Left renal pelvis (tissue), 4 donors: ENCODE measurements around the gene F11R. TPM values are rescaled to one million over a fixed set of nuclear protein-coding genes. Genes with fewer than 3 reads are reported as not detected.
A peak's percentile ranks its signal among the peaks of the same experiment; 100 is the strongest.
"Not testable (repeated sequence)": the region's sequence is repeated elsewhere in the genome, so short reads cannot be mapped to it uniquely, and the experiment has no call there.

Experiments
- DNase-seq, 4 donors: peaks; one replicate each; pipeline ENCODE4 v3.0.0-alpha.2; 2013; ENCODE audit warnings: low read depth in 4 of 4, low spot score in 3 of 4
- polyA plus RNA-seq, 4 donors: library from polyadenylated mRNA; unstranded; fragments of 120-200 nt; gene quantifications; one replicate each; pipeline ENCODE4 v1.2.1, GENCODE V29; 2013; ENCODE audit not compliant: insufficient read length in 4 of 4

F11R gene
- polyA plus RNA-seq, 4 donors: 11.1 to 98.1 (median 85.2) TPM

GRCh38 chr1:161044908-161045735 lies 24.2 kb upstream of the F11R start:
- peak in 2 of 4 donors; percentile 48 to 58 for DNase-seq

- DNase-seq: no peak
Observed at GRCh38 chr1:161044535-161044907, 23.6 kb upstream of the F11R start.

GRCh38 chr1:161039546-161039945 lies 18.6 kb upstream of the F11R start:
- no peak for DNase-seq

- no peak for DNase-seq
Observed at GRCh38 chr1:161039154-161039545, 18.2 kb upstream of the F11R start.

GRCh38 chr1:161038523-161039153 lies 17.7 kb upstream of the F11R start, which contains the start of gene TSTD1:
TSTD1 (minus strand) TSS chr1:161038964; CDS start chr1:161038889, 75 bp downstream.
- DNase-seq: no peak

DNA sequence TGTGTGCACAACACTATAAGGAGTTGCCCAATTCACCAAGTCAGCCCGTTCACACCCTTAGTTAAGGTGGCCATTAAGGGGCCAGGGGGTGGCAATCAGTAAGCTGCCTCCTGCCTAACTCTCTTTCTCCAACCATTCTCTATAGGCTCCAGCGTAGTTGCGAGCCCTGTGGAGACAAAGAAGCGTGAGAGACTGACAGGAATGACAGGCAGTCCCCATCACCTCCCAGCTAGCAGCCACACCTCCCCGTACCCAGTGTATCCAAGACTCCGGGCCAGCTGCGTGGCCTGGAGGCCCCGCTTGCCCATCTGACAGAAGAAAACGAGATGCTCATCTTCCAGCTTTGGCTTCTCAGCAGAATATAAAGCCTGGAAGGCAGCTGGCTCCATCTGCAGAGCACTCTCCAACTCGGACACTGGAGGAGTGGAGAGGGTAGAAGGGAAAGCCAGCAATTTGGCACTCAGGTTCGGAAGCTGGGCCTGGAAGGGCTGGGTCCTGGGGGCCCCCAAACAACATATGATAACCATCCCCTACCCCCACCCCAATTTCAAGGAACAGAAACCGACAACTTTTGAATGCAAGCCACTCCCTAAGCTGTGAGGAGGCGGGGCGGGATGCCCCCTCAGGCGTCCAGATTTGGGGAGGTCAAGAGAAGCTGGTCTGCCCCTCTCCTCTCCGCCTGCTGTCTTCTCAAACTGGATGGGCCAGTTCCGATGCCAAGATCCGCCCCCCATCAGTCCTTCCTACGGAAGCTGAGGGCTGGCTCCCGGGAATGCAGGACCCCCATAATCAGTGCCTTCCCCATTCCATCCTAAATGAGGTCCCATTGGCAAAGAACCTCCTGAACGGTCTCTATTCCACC lies 16.9 kb upstream of the F11R start:
- DNase-seq: no peak

DNA sequence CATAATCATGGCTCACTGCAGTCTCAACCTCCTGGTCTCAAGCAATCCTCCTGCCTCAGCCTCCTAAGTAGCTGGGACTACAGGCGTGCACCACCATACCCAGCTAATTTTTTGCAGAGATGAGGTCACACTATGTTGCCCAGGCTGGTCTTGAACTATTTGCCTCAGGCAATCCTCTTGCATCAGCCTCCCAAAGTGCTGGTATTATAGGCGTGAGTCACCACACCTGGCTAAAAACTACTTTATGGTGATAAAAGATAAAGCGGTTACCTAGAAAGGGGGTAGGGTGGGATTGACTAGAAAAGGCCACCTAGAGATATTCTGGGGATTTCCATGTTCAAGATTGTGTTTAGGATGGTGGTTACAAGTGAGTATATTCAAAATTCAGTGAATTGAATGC lies 12.8 kb upstream of the F11R start:
- DNase-seq: no peak

DNA sequence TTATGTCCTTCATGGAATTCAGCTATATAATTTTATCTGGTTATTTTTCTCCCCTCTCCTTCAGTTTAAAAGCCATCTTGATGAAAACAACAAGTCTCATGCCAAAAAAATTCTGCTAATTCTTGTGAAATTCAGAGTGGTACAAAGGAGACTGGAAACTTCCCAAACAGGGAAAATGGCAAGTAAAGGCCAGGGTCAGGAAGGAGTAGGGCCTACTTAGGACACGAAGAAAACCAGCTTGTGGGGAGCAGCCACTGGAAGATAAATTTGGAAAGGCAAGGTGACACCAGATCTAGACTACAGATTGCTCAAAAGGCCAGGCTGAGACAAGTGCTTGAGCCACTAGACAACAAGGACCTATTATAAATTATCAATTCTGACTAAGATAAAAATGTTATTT lies 11.5 kb upstream of the F11R start:
- DNase-seq: no peak

- no peak for DNase-seq
Observed at GRCh38 chr1:161031874-161032273, 10.9 kb upstream of the F11R start.

DNA sequence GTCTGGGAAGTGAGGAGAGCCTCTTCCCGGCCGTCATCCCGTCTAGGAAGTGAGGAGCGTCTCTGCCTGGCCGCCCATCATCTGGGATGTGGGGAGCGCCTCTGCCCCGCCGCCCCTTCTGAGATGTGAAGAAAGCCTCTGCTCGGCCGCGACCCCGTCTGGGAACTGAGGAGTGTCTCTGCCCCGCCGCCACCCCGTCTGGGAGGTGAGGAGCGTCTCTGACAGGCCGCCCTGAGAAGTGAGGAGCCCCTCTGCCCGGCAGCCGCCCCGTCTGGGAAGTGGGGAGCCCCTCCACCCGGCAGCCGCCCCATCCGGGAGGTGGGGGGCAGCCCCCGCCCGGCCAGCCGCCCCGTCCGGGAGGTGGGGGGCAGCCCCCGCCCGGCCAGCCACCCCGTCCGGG lies 8.5 kb upstream of the F11R start:
- DNase-seq: not testable (repeated sequence)

GRCh38 chr1:161026954-161027353 lies 6.0 kb upstream of the F11R start:
- not testable (repeated sequence) for DNase-seq

DNA sequence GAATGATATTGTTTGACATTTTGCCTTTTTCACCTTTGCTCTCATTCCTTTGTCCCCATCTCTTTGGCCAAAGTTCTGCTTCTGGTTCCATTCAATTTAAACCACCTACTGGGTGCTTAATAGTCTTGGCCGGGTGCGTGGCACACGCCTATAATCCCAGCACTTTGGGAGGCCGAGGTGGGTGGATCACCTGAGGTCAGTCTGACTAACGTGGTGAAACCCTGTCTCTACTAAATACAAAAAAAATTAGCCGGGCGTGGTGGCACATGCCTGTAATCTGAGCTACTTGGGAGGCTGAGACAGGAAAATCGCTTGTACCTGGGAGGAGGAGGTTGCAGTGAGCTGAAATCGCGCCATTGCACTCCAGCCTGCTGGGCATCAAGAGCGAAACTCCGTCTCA lies 1.5 kb upstream of the F11R start:
- DNase-seq: not testable (repeated sequence)

DNA sequence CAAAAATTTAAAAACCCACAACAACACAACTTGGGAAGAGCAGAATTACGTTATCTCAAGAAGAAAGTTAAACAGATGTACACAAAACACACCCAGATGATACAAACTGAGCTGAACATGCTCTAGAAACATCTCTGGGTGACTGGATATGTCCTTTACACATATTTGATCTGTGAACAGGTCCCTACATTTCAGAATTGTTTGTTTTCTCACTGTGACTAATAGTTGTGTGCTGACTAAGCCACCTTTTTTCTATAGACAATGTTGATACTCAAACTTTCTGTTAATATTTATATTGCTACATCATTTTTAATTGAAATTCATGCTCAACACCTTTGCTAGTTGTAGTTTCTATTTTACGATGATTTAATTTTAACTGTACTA lies 1.0 kb upstream of the F11R start:
- no peak for DNase-seq

- DNase-seq: peak in 3 of 4 donors; percentile 73 to 85 (median 79)
Observed at GRCh38 chr1:161021165-161021969, 415 bp upstream of the F11R start.

DNA sequence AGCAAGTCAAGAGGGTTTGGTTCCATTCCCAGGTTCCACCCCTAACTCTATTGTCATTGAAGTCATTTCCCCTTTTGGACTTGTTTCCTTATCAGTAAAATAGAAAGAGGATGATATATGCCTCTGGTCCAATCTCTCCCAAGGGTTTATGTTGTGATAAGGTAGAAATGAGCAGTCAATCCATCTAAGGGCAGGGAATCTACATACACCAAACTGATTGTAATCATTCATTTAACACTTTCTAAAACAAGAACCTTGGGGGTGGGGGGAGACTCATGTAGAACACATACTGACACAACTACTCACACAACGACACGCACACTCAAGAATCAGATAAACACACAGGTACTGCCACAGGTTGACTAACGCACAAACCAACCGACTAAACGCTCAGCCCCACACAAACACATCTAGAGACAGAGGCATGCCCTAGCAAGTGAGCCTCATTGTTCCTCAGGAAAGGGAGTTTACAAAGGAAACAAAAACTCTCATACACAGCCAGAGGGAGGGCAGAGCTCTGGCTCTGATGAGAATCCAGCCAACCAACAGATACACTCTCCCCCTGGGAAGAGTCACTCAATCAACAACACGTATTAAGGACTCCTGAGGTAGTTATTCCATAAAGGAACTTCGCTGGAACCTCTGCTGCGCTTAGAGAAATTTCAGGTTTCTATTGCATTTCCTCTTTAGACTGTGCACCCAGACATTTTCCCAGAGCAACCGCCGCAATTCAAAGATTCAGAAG lies 1.0 kb downstream of the F11R start:
- DNase-seq: no peak

DNA sequence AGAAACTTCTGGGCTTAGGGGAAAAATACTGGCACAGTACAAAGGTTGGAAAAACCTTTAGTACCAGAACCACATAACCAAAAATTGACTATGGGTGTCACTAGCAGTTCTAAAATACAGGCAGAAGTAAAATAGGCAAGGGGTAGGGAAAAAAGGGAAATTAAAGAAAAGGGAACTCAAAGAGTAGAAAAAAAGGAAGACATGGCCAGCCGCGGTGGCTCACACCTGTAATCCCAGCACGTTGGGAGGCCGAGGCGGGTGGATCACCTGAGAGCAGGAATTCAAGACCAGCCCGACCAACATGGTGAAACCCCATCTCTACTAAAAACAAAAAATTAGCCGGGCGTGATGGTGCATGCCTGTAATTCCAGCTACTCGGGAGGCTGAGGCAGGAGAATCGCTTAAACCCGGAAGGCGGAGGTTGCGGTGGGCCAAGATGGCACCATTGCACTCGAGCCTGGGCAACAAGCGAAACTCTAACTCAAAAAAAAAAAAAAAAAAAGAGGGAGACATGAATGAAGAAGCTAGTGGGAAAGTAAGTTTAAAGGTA lies 1.8 kb downstream of the F11R start:
- DNase-seq: not testable (repeated sequence)

DNA sequence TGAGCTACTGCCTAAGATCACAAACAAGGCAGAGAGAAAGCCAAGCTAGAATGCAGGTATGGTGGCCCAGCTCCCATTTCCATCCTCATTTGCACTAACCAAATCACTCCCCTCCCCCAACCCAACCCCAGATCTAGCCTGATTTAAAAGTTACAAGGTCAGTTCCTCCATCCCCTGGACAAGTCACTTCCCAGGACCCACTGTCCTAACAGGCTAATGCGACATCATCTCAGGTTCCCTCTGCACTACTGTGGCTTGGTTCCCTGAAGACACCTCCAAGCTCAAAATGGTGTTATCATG lies 2.4 kb downstream of the F11R start:
- no peak for DNase-seq

GRCh38 chr1:161017756-161018630 lies 3.0 kb downstream of the F11R start:
- DNase-seq: no peak

- DNase-seq: not testable (repeated sequence)
Observed at GRCh38 chr1:161017181-161017580, 3.8 kb downstream of the F11R start.
